Skeletal muscle cell (primary cell): Measurements from ENCODE around the gene ROBO1.

Experiments used
- DNase-seq: peaks from one replicate; pipeline ENCODE4 v3.0.0-alpha.2; 2010; ENCODE audit warnings: low read depth
- H3K4me3 ChIP-seq: 2 replicates; pipeline ENCODE4 v1.5.1; 2011; ENCODE audit warnings: low read depth, mild to moderate bottlenecking, control low read depth, low read length, moderate library complexity

The ROBO1 gene

DNA sequence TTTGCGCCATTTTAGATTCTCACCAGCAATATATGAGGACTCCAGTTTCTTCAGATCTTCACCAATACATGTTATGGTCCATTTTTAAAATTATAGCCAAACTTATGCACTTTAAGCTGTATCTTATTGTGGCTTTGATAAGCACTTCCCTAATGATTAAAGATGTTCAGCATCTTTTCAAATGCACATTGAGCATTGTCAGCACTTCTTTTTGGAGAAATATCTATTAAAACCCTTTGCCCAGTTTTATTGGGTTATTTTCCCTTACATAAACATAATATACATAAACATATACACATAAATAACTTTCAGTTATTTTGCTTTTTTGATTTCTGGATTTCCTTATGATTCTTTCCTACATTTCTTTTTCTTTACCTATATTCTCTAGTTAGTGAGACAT is 83.8 kb downstream of the ROBO1 start:
- no peak overlapping the region for H3K4me3 ChIP-seq
- DNase-seq: no peak

DNA sequence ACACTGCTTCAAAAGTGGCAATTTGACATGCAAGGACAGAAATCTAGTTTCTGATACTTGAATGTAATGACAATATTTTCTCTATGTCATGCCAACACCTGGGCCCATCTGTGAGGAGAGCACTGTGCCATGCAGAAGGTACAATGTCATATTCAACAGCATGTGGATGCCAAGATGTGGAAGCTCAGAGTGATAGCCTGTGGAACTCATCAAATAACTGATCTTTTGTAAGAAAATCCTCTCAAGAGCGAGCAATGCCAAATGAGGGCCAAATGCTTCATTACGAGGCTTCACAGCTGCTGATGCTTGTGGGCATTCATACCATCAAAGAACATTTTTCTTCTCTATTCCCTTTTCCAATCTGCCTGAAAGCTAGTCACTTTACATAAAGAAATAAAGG is 95.1 kb downstream of the ROBO1 start:
- DNase-seq: no peak
- no peak overlapping the region for H3K4me3 ChIP-seq

DNA sequence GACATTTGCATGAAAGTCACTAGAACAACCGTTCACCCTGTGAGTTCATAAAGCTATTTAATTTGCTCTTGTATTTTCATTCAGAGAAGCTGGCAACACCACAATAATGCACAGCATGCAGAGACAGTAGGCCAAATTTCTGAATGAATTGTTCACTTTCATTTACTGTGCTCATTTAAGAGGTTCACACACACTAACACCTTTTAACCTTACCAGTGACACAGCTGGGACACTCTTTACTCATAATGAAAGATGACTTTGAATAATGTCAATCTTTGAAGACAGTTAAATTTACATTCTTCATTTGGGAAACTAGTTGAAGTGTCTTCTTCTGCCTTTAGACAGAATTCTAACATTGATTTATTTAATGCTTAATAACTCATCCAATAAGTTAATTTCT is 95.7 kb downstream of the ROBO1 start:
- DNase-seq: no peak
- H3K4me3 ChIP-seq: no peak overlapping the region

- no peak for DNase-seq
- H3K4me3 ChIP-seq: no peak overlapping the region
These were observed 97.6 kb downstream of the ROBO1 start for GRCh38 chr3:79670178-79670577.

- DNase-seq: no peak
- no peak overlapping the region for H3K4me3 ChIP-seq
These were observed 103.3 kb downstream of the ROBO1 start for GRCh38 chr3:79664455-79664854.

GRCh38 chr3:79661896-79662295 is 105.9 kb downstream of the ROBO1 start:
- DNase-seq: no peak
- no peak overlapping the region for H3K4me3 ChIP-seq

- H3K4me3 ChIP-seq: no peak overlapping the region
- DNase-seq: no peak
These were observed 110.7 kb downstream of the ROBO1 start for GRCh38 chr3:79657076-79657475.

- DNase-seq: no peak
- H3K4me3 ChIP-seq: no peak overlapping the region
These were observed 113.8 kb downstream of the ROBO1 start for GRCh38 chr3:79654019-79654418.

DNA sequence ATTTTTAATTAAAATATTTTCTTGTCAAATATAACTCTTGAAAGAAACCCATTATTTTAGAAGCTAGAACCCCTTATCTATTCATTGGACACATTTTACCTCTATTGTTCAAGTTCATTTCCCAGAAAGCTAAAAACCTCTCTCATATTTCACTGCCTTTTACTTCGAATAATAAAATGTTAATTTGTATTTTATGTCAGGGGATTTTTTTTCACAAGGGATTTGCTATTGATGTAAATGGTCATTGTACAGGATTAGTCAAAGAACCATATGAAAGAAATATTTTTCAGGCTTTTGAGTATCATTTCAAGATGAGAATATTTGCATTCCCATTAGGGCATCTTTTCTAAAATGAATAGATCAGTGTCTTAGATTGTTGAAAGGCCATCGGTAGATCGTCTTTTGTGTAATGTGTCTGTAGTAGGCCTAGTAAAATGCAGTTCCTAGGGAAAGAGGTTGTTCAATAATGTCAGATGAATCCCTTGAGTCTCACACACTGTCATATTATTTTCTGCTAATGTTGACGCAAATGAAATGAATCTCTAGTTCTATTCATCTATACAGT is 114.5 kb downstream of the ROBO1 start:
- no peak overlapping the region for H3K4me3 ChIP-seq
- DNase-seq: no peak

GRCh38 chr3:79651536-79652065 is 116.2 kb downstream of the ROBO1 start:
- no peak overlapping the region for H3K4me3 ChIP-seq
- no peak for DNase-seq

DNA sequence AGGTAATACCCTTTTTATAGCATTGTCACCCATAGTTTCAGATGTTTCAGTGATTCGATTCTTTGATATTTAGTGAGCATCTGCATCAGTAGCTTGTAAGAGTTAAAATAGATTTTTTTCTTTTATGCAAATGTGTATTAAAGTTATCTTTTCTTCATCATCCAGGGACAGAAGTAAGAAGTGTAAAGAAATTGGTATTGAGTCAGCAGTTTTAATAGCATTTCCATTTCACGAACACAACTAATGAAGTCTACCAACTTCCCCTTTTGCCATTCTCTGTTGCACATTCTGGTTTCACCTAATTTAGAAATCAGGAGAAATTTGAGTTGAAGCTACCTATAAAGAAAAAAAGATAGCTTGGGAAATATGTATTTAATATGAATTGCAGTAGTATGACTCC is 127.9 kb downstream of the ROBO1 start:
- H3K4me3 ChIP-seq: no peak overlapping the region
- no peak for DNase-seq

DNA sequence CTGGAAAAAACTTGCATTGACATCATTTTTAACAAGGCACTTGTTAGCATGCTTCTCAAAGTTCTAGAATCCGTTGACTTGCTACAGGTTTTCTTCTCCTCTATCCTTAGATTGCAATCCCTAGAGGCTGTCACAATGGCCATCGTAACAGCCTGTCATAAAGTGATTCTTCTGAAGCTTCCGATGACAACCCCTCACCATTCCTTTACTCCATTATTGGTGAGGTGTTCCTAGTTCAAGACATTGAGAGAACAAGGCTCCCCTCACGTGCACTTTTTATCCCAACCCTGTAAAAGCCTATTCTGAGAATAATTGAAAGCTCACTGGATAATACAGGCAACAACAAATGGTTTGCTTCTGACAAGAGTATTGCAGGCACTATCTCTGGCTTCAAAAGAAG is 131.4 kb downstream of the ROBO1 start:
- no peak overlapping the region for H3K4me3 ChIP-seq
- no peak for DNase-seq

DNA sequence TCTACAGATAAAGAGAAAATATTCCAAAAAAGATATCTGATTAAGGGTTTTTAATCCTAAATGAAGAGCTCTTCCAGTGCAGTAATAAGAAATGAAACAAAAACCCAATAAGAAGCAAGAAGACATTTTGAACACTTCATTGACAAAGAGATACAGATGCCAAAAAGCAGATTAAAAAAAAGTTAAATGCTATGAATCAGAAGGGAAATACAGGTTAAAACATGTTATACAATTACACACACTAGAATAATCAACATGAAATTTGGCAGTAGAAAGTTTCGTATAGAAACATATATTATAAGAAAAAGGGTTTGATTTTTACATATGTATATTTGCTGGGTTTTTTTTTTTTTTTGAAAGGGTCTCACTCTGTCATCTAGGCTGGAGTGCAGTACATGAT is 135.0 kb downstream of the ROBO1 start:
- DNase-seq: no peak

DNA sequence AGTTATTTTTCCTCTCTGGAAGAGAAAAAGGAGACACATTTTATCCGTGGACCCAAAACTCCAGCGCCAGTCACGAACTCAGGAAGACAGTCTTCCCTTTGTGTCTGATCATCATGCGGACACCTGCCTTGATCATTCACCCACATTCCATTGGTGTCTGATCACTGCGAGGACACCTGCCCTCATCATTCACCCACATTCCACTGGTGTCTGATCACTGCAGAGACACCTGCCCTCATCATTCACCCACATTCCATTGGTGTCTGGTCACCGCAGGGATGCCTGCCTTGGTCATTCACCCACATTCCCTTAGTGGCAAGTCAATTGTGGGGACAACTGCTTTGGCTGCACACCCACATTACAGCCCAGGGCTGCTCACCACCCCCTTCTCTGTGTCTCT is 148.9 kb downstream of the ROBO1 start:
- H3K4me3 ChIP-seq: no peak overlapping the region
- no peak for DNase-seq

More for the DNA sequence above, 135.0 kb downstream of the ROBO1 start:
- H3K4me3 ChIP-seq: no peak overlapping the region

DNA sequence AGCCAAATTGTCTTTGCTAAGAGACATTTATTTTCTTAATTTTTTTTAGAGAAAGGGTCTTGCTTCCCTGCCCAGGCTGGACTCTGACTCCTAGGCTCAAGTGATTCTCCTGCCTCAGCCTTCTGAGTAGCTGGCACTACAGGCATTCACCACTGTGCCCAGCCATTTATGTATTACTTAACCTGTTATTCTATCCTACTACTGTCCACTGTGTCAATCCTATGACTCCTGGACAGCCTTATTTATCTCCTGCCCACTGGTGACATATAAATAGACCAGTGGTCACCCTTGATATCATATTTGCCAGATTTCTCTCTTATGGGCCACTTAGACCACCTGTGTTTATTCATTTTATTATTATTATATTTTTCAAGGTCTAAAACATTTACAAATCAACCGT is 161.4 kb downstream of the ROBO1 start:
- DNase-seq: no peak
- H3K4me3 ChIP-seq: no peak overlapping the region

DNA sequence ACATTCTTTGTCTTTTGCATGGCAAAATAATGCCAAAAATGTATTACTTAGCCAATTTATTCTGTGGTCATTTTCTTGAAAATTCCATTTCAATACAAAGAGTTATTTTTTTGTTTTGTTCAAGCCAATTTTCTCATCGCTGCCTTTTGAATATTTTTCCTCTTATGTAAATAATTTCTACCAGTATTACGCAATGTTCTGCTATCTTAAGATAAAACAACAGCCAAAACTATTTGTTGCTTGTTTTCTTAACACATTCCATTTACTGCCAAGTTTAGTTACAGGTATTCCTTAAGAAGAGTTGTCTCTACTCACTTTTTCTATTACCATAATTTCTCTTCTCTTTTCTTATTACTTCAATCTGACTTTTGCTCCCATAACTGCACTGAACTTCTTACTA is 163.1 kb downstream of the ROBO1 start:
- H3K4me3 ChIP-seq: no peak overlapping the region
- no peak for DNase-seq

DNA sequence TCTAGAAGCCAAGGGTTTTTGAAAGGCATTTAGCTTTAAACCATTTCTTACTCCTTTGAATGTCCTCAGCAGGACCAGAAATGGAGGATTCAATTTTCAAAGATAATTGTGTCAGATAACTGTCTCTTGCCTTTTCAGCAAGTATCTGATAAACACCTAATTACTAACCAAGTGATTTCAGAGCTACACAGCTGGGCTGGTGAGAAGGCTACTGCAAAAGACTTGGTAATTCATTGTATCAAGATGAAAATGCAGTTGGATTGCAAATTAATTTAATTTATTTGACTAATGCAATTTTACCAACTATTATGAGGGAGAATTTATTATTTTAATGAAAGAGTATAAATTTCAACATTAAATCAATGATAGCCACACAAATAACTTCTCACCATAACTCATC is 165.4 kb downstream of the ROBO1 start:
- no peak for DNase-seq
- no peak overlapping the region for H3K4me3 ChIP-seq

DNA sequence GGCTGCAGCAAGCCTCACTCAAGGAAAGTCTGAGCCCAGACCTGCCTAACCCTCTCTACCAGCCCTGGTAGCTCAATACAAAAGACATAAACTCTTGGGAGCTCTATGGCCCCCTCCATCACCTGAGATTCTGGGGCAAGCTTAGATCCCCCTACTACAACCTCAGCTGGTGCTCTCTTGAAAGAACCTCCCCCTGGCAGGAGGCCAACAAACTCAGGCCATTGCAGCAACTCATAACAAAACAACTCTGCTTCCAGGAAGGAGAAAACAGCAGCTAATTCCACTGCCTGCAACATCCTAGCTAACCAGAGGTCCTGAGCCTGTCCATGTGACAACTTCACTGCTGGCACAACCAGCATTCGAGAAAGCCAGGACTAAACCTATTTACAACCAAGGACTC is 169.2 kb downstream of the ROBO1 start:
- no peak for DNase-seq

DNA sequence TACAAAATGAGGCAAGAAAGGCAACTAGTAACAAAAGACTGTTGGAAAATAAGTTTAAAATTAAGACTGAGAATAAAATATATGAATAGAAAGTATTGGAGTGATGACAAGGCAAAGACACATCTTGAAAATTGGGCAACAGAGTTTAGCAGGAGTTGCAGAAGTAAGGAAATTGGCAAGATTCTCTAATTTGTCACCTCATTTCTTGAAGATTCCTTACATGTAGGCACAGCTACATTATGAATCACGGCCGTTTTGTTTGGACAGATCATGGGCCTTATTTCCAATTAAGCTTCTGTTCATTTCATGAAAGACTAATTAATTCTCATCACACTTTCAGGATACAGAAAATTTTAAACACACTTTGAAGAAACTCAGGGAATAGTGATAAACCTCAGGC is 170.1 kb downstream of the ROBO1 start:
- H3K4me3 ChIP-seq: no peak overlapping the region
- no peak for DNase-seq

More for the DNA sequence above, 169.2 kb downstream of the ROBO1 start:
- no peak overlapping the region for H3K4me3 ChIP-seq

DNA sequence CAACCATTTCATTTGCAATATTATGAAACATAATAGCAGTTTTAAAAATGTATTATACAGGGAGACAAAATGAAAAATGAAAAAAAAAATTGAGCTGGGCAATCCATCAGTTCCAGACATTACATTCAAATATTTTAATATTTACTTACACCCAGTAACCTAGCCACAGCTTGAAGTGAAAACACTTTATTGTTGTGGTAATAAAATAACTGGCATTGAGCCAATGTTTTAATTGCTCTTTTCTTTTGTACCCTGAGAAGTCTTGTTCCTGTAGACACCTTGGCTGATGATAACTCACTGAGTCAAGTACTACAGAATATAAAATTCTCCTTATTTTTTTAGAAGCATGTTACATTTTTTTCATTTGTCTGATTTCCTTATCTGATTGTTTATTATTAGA is 180.6 kb downstream of the ROBO1 start:
- H3K4me3 ChIP-seq: no peak overlapping the region
- no peak for DNase-seq

DNA sequence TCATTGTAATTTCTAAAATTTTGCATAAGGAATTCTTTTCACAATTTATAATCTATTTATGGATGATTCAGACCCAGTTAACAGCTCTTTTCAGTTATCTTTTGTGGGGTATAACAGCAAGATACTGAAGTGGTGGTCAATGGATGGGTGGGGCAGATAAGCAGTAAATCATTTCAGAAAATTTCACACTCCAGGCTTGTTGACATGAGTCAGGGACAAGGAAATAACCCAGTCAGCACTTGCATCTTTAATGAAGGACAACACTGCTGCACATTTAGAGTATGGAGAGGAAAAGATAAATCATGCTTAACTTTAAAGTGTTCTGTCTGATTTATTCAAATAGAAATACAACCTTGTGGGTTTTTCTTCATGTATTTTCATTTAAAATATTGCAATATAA is 181.6 kb downstream of the ROBO1 start:
- H3K4me3 ChIP-seq: no peak overlapping the region
- DNase-seq: no peak

GRCh38 chr3:79572930-79573329 is 194.9 kb downstream of the ROBO1 start:
- no peak overlapping the region for H3K4me3 ChIP-seq
- DNase-seq: no peak
